ENCODE results near the gene STIMATE. TPM values are rescaled to one million over a fixed set of nuclear protein-coding genes. Genes with fewer than 3 reads are reported as not detected.

The STIMATE gene
- total RNA-seq, 2 experiments from 2014 or later: 18.1 to 19.0 TPM

- ChIA-PET POLR2A (no interaction called here), CTCF (ENCODE audit: unreplicated experiment) (no interaction called here)
- Histone ChIP-seq H4K20me1 (ENCODE audit: insufficient read depth, low read length) (no peaks in the 10 kb centered on the region), H3K79me2 (ENCODE audit: insufficient read depth, low read depth, low read length) (no peaks in the 10 kb centered on the region), H3K36me3 (ENCODE audit: insufficient read depth, low read length) (peaks cover 26% of the 10 kb centered on the region), H3K4me1 (ENCODE audit: insufficient read depth, low read length, poor library complexity, severe bottlenecking) (no peaks in the 10 kb centered on the region), H3K4me2 (ENCODE audit: low read length) (no peak overlapping the region), H3K4me3 (ENCODE audit: low read depth, low read length, poor library complexity, severe bottlenecking) (no peak overlapping the region), H3K27ac (ENCODE audit: low read depth, low read length, poor library complexity, severe bottlenecking) (no peak overlapping the region), H3K9me2 (ENCODE audit: insufficient read depth, low read length) (no peaks in the 10 kb centered on the region), H2AFZ (ENCODE audit: low read length) (no peak overlapping the region), H3K9me3 (ENCODE audit: low read length) (no peaks in the 10 kb centered on the region; the same call in 1 of the 2 replicates)
- no peak for DNase-seq (ENCODE audit: low spot score)
- no TSS peak for BruUV-seq (replicated peaks)
- intact Hi-C loops (cut with micrococcal nuclease; ENCODE audit: unreplicated experiment): no loop called here
- no peak for TF ChIP-seq CTCF (conservative IDR thresholded peaks at IDR 0.05; ENCODE audit: low read length)
- TF ChIP-seq EZH2phosphoT487 (IDR thresholded peaks at IDR 0.05; ENCODE audit: borderline replicate concordance, low read depth, low read length): no peak
Observed at GRCh38 chr3:52887166-52887565, 10.2 kb downstream of the STIMATE start.

DNA sequence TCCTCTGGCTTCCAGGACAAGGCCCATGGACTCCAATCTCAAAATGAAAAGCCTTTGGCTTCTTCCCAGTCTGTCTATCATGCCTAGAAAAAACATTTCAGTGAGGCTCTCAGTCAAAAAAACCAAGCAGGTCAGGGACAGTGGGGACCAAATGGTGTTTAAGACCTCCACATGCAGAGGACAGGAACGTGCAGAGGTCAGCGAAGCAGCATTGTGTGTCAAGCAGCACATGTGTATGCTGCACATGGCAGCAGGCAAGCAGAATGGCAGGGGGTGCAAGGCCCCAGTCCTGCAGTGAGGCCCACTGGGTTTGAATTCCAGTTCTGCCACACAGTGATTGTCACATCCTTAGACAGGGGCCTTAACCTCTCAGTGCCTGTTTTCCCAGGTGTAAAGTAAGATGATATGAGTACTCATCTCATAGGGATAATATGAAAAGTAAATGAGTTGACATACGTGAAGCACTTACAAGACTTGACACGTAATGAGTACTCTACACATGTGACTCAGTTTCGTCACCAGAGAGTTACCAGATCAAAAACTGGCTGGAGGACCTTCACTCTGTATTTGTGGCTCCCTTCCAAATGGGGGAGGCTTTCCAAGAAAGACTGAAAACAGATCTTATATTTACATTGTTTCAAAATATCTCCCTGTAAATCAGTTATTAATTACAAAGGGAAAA lies 11.2 kb downstream of the STIMATE start:
- peaks cover 5% of the 10 kb centered on the region for H3K4me1 ChIP-seq (ENCODE audit: insufficient read depth, low read length, poor library complexity, severe bottlenecking)
- no peak overlapping the region for H3K4me2 ChIP-seq (ENCODE audit: low read length)
- H3K36me3 ChIP-seq (ENCODE audit: insufficient read depth, low read length): peaks cover 26% of the 10 kb centered on the region
- intact Hi-C loops (cut with micrococcal nuclease; ENCODE audit: unreplicated experiment): no loop called here
- H2AFZ ChIP-seq (ENCODE audit: low read length): no peak overlapping the region
- H3K9me2 ChIP-seq (ENCODE audit: insufficient read depth, low read length): no peaks in the 10 kb centered on the region
- H3K79me2 ChIP-seq (ENCODE audit: insufficient read depth, low read depth, low read length): no peaks in the 10 kb centered on the region
- no peak for TF ChIP-seq EZH2phosphoT487 (IDR thresholded peaks at IDR 0.05; ENCODE audit: borderline replicate concordance, low read depth, low read length)
- TF ChIP-seq CTCF (conservative IDR thresholded peaks at IDR 0.05; ENCODE audit: low read length): no peak
- no peaks in the 10 kb centered on the region for H4K20me1 ChIP-seq (ENCODE audit: insufficient read depth, low read length)
- no peak overlapping the region for H3K4me3 ChIP-seq (ENCODE audit: low read depth, low read length, poor library complexity, severe bottlenecking)
- H3K9me3 ChIP-seq (ENCODE audit: low read length): no peaks in the 10 kb centered on the region; the same call in 1 of the 2 replicates
- CTCF ChIA-PET (ENCODE audit: unreplicated experiment): no interaction called here
- no peak for DNase-seq (ENCODE audit: low spot score)
- BruUV-seq (replicated peaks): no TSS peak
- POLR2A ChIA-PET: no interaction called here
- H3K27ac ChIP-seq (ENCODE audit: low read depth, low read length, poor library complexity, severe bottlenecking): no peak overlapping the region

- H3K79me2 ChIP-seq (ENCODE audit: insufficient read depth, low read depth, low read length): no peaks in the 10 kb centered on the region
- no peak overlapping the region for H3K4me2 ChIP-seq (ENCODE audit: low read length)
- no TSS peak for BruUV-seq (replicated peaks)
- peaks cover 26% of the 10 kb centered on the region for H3K36me3 ChIP-seq (ENCODE audit: insufficient read depth, low read length)
- H3K9me3 ChIP-seq (ENCODE audit: low read length): no peaks in the 10 kb centered on the region; the same call in 1 of the 2 replicates
- intact Hi-C loops (cut with micrococcal nuclease; ENCODE audit: unreplicated experiment): no loop called here
- no peak overlapping the region for H2AFZ ChIP-seq (ENCODE audit: low read length)
- ChIA-PET POLR2A (no interaction called here), CTCF (ENCODE audit: unreplicated experiment) (no interaction called here)
- H3K4me1 ChIP-seq (ENCODE audit: insufficient read depth, low read length, poor library complexity, severe bottlenecking): peaks cover 5% of the 10 kb centered on the region
- H3K27ac ChIP-seq (ENCODE audit: low read depth, low read length, poor library complexity, severe bottlenecking): no peak overlapping the region
- no peak for DNase-seq (ENCODE audit: low spot score)
- H3K4me3 ChIP-seq (ENCODE audit: low read depth, low read length, poor library complexity, severe bottlenecking): no peak overlapping the region
- H3K9me2 ChIP-seq (ENCODE audit: insufficient read depth, low read length): no peaks in the 10 kb centered on the region
- H4K20me1 ChIP-seq (ENCODE audit: insufficient read depth, low read length): no peaks in the 10 kb centered on the region
- TF ChIP-seq CTCF (conservative IDR thresholded peaks at IDR 0.05; ENCODE audit: low read length): no peak
- TF ChIP-seq EZH2phosphoT487 (IDR thresholded peaks at IDR 0.05; ENCODE audit: borderline replicate concordance, low read depth, low read length): no peak
Observed at GRCh38 chr3:52882377-52882776, 15.0 kb downstream of the STIMATE start.

All from OCI-LY7 (cell line).